HL-60 (cell line): ENCODE data around the gene PSMD5.

Experiments used
- POLR2AphosphoS5 ChIP-seq: IDR thresholded peaks from 2 replicates; pipeline ENCODE4 v1.6.1; 2012; ENCODE audit warnings: low read depth
- REST ChIP-seq: IDR thresholded peaks from 2 replicates; pipeline ENCODE4 v1.6.1; 2012; ENCODE audit warnings: low read depth; ENCODE audit not compliant: insufficient replicate concordance

- TF ChIP-seq POLR2AphosphoS5 (no peak), REST (no peak)
Measured at GRCh38 chr9:120869726-120870125, 27.0 kb upstream of the PSMD5 start.
